Measurements from ENCODE around the gene ZFPL1.

ZFPL1 gene

DNA sequence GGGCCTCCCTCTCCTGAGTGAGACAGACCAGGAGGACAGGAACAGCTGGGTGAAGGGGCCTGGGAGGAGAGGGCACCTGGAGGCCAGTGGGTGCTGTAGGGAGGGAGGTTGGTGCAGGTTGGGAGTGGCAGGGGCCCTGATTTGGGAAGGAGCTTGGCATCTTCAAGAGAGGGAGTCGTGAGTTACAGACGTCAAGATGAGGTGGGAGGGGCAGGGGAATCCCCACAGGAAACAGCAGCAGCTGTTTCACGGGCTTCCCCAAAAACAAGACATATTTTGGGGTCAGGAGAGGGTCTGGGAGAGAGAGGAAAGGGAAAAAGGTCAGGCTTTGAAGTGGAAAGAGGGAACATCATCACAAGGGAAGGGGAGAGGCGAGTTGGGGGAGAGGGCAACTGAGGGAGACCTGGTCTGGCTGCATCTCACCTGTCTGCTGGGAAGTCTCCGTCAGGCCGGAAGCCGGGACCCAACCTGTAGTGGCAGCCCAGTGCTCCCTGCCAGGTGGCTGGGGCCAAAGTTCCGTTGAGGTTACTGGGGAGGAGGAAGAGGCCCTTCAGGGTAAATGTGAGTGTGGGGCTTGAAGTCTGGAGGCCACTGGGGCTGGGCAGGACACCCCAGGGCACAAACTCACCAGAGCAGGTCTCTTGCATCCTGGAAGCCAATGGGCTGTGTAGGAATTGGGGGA, 30.1 kb upstream of the ZFPL1 start:
- TF ChIP-seq TCF12 (IDR thresholded peaks at IDR 0.05; ENCODE audit: low read depth) (no peak), RAD21 (IDR thresholded peaks at IDR 0.05; ENCODE audit: low read depth) (no peak), NFIC (IDR thresholded peaks at IDR 0.05) (no peak), YY1 (IDR thresholded peaks at IDR 0.05; ENCODE audit: low read depth) (no peak), ZBTB7A (IDR thresholded peaks at IDR 0.05; ENCODE audit: low read depth) (no peak), CEBPB (IDR thresholded peaks at IDR 0.05) (no peak), TEAD4 (IDR thresholded peaks at IDR 0.05) (no peak), EP300 (IDR thresholded peaks at IDR 0.05; ENCODE audit: borderline replicate concordance) (no peak), TAF1 (IDR thresholded peaks at IDR 0.05; ENCODE audit: low read depth) (no peak), CREB1 (IDR thresholded peaks at IDR 0.05; ENCODE audit: low read depth) (no peak), EGR1 (IDR thresholded peaks at IDR 0.05) (no peak), FOXM1 (IDR thresholded peaks at IDR 0.05; ENCODE audit: borderline replicate concordance, low read depth) (no peak)
- TF ChIP-seq, protein P1, sequence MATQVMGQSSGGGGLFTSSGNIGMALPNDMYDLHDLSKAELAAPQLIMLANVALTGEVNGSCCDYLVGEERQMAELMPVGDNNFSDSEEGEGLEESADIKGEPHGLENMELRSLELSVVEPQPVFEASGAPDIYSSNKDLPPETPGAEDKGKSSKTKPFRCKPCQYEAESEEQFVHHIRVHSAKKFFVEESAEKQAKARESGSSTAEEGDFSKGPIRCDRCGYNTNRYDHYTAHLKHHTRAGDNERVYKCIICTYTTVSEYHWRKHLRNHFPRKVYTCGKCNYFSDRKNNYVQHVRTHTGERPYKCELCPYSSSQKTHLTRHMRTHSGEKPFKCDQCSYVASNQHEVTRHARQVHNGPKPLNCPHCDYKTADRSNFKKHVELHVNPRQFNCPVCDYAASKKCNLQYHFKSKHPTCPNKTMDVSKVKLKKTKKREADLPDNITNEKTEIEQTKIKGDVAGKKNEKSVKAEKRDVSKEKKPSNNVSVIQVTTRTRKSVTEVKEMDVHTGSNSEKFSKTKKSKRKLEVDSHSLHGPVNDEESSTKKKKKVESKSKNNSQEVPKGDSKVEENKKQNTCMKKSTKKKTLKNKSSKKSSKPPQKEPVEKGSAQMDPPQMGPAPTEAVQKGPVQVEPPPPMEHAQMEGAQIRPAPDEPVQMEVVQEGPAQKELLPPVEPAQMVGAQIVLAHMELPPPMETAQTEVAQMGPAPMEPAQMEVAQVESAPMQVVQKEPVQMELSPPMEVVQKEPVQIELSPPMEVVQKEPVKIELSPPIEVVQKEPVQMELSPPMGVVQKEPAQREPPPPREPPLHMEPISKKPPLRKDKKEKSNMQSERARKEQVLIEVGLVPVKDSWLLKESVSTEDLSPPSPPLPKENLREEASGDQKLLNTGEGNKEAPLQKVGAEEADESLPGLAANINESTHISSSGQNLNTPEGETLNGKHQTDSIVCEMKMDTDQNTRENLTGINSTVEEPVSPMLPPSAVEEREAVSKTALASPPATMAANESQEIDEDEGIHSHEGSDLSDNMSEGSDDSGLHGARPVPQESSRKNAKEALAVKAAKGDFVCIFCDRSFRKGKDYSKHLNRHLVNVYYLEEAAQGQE (IDR thresholded peaks at IDR 0.05; ENCODE audit: low read depth) = no peak
- TF ChIP-seq, protein P2, sequence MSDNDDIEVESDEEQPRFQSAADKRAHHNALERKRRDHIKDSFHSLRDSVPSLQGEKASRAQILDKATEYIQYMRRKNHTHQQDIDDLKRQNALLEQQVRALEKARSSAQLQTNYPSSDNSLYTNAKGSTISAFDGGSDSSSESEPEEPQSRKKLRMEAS (IDR thresholded peaks at IDR 0.05) = no peak
- TF ChIP-seq, protein P3, sequence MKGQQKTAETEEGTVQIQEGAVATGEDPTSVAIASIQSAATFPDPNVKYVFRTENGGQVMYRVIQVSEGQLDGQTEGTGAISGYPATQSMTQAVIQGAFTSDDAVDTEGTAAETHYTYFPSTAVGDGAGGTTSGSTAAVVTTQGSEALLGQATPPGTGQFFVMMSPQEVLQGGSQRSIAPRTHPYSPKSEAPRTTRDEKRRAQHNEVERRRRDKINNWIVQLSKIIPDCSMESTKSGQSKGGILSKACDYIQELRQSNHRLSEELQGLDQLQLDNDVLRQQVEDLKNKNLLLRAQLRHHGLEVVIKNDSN (IDR thresholded peaks at IDR 0.05) = no peak

DNA sequence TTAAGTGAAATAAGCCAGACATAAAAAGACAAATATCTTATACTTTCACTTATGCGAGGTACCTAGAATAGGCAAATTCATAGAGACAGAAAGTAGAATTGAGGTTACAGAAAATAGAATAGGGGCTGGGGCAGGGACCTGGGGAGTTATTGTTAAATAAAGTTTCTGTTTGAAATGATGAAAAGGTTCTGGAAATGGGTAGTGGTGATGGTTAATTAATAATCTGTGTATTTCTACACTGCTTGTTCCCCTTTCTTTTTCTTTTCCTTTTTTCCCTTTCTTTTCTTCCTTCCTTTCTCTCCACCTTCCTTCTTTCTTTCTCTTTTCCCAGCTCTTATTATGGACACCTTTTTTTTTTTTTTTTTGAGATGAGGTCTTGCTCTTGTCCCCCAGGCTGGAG, 28.5 kb upstream of the ZFPL1 start:
- no peak for TF ChIP-seq CREB1 (IDR thresholded peaks at IDR 0.05; ENCODE audit: low read depth)
- TF ChIP-seq EP300 (IDR thresholded peaks at IDR 0.05; ENCODE audit: borderline replicate concordance) = no peak
- TF ChIP-seq YY1 (IDR thresholded peaks at IDR 0.05; ENCODE audit: low read depth) = no peak
- TF ChIP-seq, protein P1 (IDR thresholded peaks at IDR 0.05; ENCODE audit: low read depth) = no peak
- TF ChIP-seq, protein P2 (IDR thresholded peaks at IDR 0.05) = no peak
- TF ChIP-seq RAD21 (IDR thresholded peaks at IDR 0.05; ENCODE audit: low read depth) = no peak
- no peak for TF ChIP-seq TCF12 (IDR thresholded peaks at IDR 0.05; ENCODE audit: low read depth)
- no peak for TF ChIP-seq CEBPB (IDR thresholded peaks at IDR 0.05)
- TF ChIP-seq EGR1 (IDR thresholded peaks at IDR 0.05) = no peak
- no peak for TF ChIP-seq TEAD4 (IDR thresholded peaks at IDR 0.05)
- TF ChIP-seq NFIC (IDR thresholded peaks at IDR 0.05) = no peak
- TF ChIP-seq, protein P3 (IDR thresholded peaks at IDR 0.05) = no peak
- TF ChIP-seq FOXM1 (IDR thresholded peaks at IDR 0.05; ENCODE audit: borderline replicate concordance, low read depth) = no peak
- no peak for TF ChIP-seq TAF1 (IDR thresholded peaks at IDR 0.05; ENCODE audit: low read depth)
- no peak for TF ChIP-seq ZBTB7A (IDR thresholded peaks at IDR 0.05; ENCODE audit: low read depth)

DNA sequence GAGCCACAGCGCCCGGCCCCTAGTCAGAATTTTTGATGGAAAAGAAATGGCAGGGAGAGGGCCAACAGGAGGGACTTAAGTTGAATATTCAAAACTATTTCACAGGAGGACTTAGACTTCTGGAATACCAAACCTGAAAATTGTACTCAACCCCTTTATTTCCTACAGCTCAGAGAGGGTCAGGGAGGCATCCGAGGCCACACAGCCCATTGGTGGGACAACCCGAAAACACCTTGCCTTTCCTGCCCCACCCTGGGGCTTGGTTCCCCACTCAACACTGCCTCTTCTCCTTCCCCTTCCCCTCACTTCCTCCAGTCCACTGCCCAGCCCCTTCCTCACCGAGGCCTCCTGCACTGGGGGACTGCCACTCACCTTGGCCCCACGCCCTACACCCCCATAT, 27.0 kb upstream of the ZFPL1 start:
- TF ChIP-seq, protein P2 (IDR thresholded peaks at IDR 0.05) = no peak
- no peak for TF ChIP-seq YY1 (IDR thresholded peaks at IDR 0.05; ENCODE audit: low read depth)
- TF ChIP-seq FOXM1 (IDR thresholded peaks at IDR 0.05; ENCODE audit: borderline replicate concordance, low read depth) = no peak
- TF ChIP-seq NFIC (IDR thresholded peaks at IDR 0.05) = no peak
- TF ChIP-seq CREB1 (IDR thresholded peaks at IDR 0.05; ENCODE audit: low read depth) = no peak
- no peak for TF ChIP-seq TEAD4 (IDR thresholded peaks at IDR 0.05)
- TF ChIP-seq EP300 (IDR thresholded peaks at IDR 0.05; ENCODE audit: borderline replicate concordance) = no peak
- no peak for TF ChIP-seq CEBPB (IDR thresholded peaks at IDR 0.05)
- TF ChIP-seq, protein P3 (IDR thresholded peaks at IDR 0.05) = no peak
- TF ChIP-seq TCF12 (IDR thresholded peaks at IDR 0.05; ENCODE audit: low read depth) = no peak
- no peak for TF ChIP-seq ZBTB7A (IDR thresholded peaks at IDR 0.05; ENCODE audit: low read depth)
- TF ChIP-seq, protein P1 (IDR thresholded peaks at IDR 0.05; ENCODE audit: low read depth) = no peak
- no peak for TF ChIP-seq EGR1 (IDR thresholded peaks at IDR 0.05)
- no peak for TF ChIP-seq RAD21 (IDR thresholded peaks at IDR 0.05; ENCODE audit: low read depth)
- TF ChIP-seq TAF1 (IDR thresholded peaks at IDR 0.05; ENCODE audit: low read depth) = no peak
